ENCODE data around the gene SMIM23.

DNA sequence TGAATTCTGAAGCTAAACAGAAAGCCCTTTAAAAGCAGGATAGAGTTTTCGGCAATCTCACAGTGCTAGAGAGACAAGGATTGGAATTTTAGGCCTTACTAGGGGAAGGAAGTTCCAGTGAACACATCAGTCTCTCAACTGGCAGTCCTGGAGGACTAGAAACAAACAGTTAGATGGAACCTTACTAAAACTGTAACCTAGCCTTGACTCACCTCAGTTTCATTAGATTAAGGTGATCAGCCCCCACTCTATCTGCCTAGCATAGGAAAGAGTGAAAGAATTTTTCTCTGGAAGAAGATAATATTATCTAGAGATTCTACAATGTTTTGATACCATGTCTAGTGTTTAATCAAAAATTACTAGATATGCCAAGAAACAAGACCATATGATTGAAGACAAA lies 25.8 kb upstream of the SMIM23 start:
- TF ChIP-seq, protein P1, sequence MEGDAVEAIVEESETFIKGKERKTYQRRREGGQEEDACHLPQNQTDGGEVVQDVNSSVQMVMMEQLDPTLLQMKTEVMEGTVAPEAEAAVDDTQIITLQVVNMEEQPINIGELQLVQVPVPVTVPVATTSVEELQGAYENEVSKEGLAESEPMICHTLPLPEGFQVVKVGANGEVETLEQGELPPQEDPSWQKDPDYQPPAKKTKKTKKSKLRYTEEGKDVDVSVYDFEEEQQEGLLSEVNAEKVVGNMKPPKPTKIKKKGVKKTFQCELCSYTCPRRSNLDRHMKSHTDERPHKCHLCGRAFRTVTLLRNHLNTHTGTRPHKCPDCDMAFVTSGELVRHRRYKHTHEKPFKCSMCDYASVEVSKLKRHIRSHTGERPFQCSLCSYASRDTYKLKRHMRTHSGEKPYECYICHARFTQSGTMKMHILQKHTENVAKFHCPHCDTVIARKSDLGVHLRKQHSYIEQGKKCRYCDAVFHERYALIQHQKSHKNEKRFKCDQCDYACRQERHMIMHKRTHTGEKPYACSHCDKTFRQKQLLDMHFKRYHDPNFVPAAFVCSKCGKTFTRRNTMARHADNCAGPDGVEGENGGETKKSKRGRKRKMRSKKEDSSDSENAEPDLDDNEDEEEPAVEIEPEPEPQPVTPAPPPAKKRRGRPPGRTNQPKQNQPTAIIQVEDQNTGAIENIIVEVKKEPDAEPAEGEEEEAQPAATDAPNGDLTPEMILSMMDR (IDR thresholded peaks at IDR 0.05): no peak
- no peak for TF ChIP-seq POLR2A (IDR thresholded peaks at IDR 0.05)

Data from breast epithelium (tissue), 3 donors.